ENCODE measurements around the gene LDB2.

LDB2 gene

DNA sequence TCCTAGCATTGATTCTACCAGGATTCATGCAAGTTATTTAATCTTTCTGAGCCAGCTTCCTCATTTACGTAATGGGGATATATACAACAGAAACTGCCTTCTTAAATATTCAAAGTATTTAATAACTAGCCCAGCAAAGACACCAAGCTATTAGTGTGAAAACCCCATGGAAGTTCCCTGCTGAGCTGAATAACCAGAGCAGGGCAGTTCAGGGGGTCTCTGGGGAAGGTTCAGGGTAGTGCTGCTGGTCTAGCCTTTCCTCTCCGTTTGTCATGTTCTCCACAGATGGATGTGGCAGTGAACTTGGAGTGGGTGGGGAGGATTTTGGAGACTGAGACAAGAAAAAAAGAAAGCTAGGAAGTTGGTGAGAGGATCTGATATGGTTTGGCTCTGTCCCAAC, 431.4 kb downstream of the LDB2 start:
- DNase-seq = no peak

DNA sequence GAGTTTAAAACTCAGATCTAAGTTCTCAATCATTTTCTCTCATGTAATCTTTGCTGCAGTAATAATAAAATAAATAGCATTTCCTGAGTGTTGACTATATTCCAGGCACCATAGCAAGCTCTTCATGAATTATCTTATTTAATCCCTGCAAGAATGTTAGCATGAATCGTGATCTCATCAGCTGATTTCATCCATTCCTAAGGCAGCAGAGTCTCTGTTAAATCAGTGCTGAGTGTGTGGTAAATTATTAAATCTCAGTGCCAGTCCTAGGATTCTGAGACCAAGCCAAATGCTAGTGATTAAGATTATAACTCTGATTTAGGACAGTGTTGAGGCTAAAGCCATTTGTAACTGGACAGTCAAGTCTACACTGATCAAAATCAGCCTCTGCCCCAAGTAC, 431.9 kb downstream of the LDB2 start:
- no peak for DNase-seq

DNA sequence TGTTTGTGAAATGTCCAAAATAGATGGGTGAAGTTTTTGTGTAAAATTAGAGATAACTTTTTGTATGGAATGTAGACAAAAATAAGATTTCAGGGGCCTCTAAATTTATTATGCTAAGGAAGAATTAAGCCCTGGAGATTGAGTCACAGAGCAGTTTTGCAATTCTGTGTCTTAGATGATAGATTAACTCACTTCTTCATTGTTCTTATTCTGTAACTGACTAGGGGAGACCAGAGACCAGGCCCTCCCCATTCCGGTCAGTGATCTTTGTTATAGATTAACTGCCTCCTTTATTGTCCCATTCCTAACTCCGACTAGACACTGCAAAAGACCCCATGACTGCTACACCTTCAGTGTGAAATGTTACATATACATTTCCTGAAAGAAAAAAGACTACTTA, 433.8 kb downstream of the LDB2 start:
- DNase-seq = no peak

DNA sequence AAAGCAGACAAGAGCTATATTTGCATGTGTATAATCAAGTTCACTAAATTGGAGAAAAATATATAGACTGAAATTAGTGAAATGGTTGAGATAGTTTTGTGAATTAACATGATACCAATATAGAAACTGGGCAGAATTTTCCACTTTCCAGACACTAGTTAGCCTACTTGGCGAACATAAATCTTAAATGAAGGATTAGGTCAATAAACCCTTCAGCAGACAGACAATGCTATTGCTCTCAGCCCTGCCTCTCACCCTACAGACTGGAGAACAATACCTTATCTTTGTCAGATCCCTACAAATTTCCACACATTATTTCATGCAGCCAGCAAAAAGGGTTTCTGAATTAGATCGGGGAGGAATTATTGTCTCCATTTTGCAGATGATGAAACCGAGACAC, 435.8 kb downstream of the LDB2 start:
- no peak for DNase-seq

DNA sequence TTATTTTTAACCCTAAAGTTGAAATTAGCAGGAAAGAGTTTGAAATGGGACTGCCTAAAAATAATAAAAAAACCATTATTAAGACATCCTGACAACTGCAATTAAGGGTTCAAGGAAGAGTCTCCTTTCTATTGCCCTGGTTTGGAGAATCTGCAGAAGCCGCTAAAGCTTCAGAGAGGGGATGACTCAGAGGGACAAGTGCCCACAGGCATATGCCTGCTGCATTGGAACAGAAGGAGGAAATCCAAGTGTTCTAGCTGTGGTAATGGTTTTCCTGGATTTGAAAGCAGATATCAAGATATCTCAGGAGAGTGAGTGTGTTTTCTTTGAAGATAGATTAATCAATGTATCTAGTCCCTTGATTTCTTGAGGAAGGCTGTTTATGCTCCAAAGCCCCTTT, 437.1 kb downstream of the LDB2 start:
- DNase-seq = no peak

DNA sequence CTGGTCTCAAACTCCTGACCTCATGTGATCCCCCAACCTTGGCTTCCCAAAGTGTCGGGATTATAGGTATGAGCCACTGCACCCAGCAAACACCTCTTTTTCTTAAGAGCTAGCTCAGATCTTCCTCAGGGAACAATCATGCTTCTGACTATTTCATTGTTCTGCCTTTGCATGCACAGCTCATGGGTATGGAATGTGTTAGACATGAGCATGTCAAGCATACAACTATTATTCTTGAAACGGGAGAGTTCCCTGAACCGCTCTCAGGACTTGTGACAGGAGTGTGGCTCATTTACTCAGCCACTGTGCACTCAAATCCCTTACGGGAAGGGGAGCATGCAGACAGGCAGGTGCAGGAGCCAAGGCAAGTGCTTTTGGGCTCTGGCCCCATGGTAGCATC, 440.5 kb downstream of the LDB2 start:
- no peak for DNase-seq
